ENCODE measurements around the gene CDH23.

The CDH23 gene

GRCh38 chr10:71432101-71432905, 35.6 kb downstream of the CDH23 start:
- in situ Hi-C loops (cut with HindIII; ENCODE audit: low sequenced_read_pairs): no loop called here
- H3K4me3 ChIP-seq (ENCODE audit: low read depth, low read length): no peak overlapping the region
- no peak for TF ChIP-seq CTCF (IDR thresholded peaks at IDR 0.05; ENCODE audit: low read depth, low read length)
- no peak for DNase-seq (ENCODE audit: low read depth, low spot score)

GRCh38 chr10:71432956-71433767, 36.4 kb downstream of the CDH23 start:
- no peak for TF ChIP-seq CTCF (IDR thresholded peaks at IDR 0.05; ENCODE audit: low read depth, low read length)
- in situ Hi-C loops (cut with HindIII; ENCODE audit: low sequenced_read_pairs): no loop called here
- H3K4me3 ChIP-seq (ENCODE audit: low read depth, low read length): no peak overlapping the region
- no peak for DNase-seq (ENCODE audit: low read depth, low spot score)

- no peak overlapping the region for H3K4me3 ChIP-seq (ENCODE audit: low read depth, low read length)
- DNase-seq (ENCODE audit: low read depth, low spot score): no peak
- TF ChIP-seq CTCF (IDR thresholded peaks at IDR 0.05; ENCODE audit: low read depth, low read length): no peak
- in situ Hi-C loops (cut with HindIII; ENCODE audit: low sequenced_read_pairs): no loop called here
Observed at GRCh38 chr10:71433768-71434744, 37.3 kb downstream of the CDH23 start.

GRCh38 chr10:71434760-71435394, 38.2 kb downstream of the CDH23 start:
- no peak for TF ChIP-seq CTCF (IDR thresholded peaks at IDR 0.05; ENCODE audit: low read depth, low read length)
- no peak overlapping the region for H3K4me3 ChIP-seq (ENCODE audit: low read depth, low read length)
- in situ Hi-C loops (cut with HindIII; ENCODE audit: low sequenced_read_pairs): no loop called here
- DNase-seq (ENCODE audit: low read depth, low spot score): no peak

- in situ Hi-C loops (cut with HindIII; ENCODE audit: low sequenced_read_pairs): no loop called here
- H3K4me3 ChIP-seq (ENCODE audit: low read depth, low read length): no peak overlapping the region
- TF ChIP-seq CTCF (IDR thresholded peaks at IDR 0.05; ENCODE audit: low read depth, low read length): no peak
- DNase-seq (ENCODE audit: low read depth, low spot score): no peak
Observed at GRCh38 chr10:71435571-71436267, 39.0 kb downstream of the CDH23 start.

Measured in astrocyte of the spinal cord (primary cell).